ENCODE data around the gene RAG1. TPM values are rescaled to one million over a fixed set of nuclear protein-coding genes. Genes with fewer than 3 reads are reported as not detected.

Gene RAG1
- total and polyA plus RNA-seq, 9 of the 15 experiments (the other 6 are each of a cell fraction or from before 2014, with no cell fraction given) = 0.49 to 2.5 (median 1.7) TPM

GRCh38 chr11:36620246-36620645, 52.4 kb downstream of the RAG1 start:
- in situ Hi-C loops (cut with MboI) = no loop called here
- Histone ChIP-seq H3K9me1 (ENCODE audit: control insufficient read depth, insufficient read depth, low read length) (no peaks in the 10 kb centered on the region), H2AFZ (ENCODE audit: low read depth, low read length) (no peak overlapping the region), H3K27me3 (ENCODE audit: control insufficient read depth in 2 of 2, insufficient read depth in 2 of 2, low read length in 2 of 2) (no peaks in the 10 kb centered on the region), H3K4me2 (ENCODE audit: insufficient read depth, low read length) (no peak overlapping the region), H3K36me3 (ENCODE audit: control insufficient read depth, insufficient read depth, low read length) (no peaks in the 10 kb centered on the region), H3K27ac (ENCODE audit: extremely low read depth, low read depth, low read length) (no peak overlapping the region), H3K9me3 (replicated peaks; ENCODE audit: control insufficient read depth, insufficient read depth, low read depth, low read length) (no peaks in the 10 kb centered on the region), H3K4me1 (replicated peaks in 1 of 2; ENCODE audit: control insufficient read depth in 2 of 2, insufficient read depth in 2 of 2, low read length in 2 of 2) (peaks cover 0 to 17% of the 10 kb centered on the region in 2 experiments; a peak in 2 of 5 replicates), H4K20me1 (replicated peaks; ENCODE audit: control insufficient read depth, insufficient read depth, low read length) (no peaks in the 10 kb centered on the region), H3K4me3 (no peak overlapping the region), H3K79me2 (ENCODE audit: control insufficient read depth, insufficient read depth, low read length) (no peaks in the 10 kb centered on the region), H3K9ac (ENCODE audit: insufficient read depth in 1 of 2, low read depth in 2 of 2, low read length in 2 of 2) (no peak overlapping the region)
- CTCF ChIA-PET (ENCODE audit: low intra/inter-chr PET ratio) = interaction anchor here (5.1 kb wide), 1 partner anchor 54 kb away, joined by 60 read pairs; the partner anchor contains the start of gene RAG1
- ATAC-seq (no peak), FAIRE-seq (no peak), DNase-seq (ENCODE audit: extremely low read depth in 1 of 4, low spot score in 3 of 4) (no peak)
- POLR2A ChIA-PET = no interaction called here
- TF ChIP-seq PRPF4 (IDR thresholded peaks at IDR 0.05; ENCODE audit: insufficient read depth, low read depth, low read length, poor library complexity, severe bottlenecking) (no peak), KDM2B (CRISPR knock-in tag; IDR thresholded peaks at IDR 0.05) (no peak), MCM2 (IDR thresholded peaks at IDR 0.05; ENCODE audit: low read depth) (no peak), ATF6 (CRISPR knock-in tag; IDR thresholded peaks at IDR 0.05) (no peak), ZC3H8 (IDR thresholded peaks at IDR 0.05) (no peak), FOXP1 (CRISPR knock-in tag; IDR thresholded peaks at IDR 0.05) (no peak), PTTG1 (tag; IDR thresholded peaks at IDR 0.05; ENCODE audit: low read depth) (no peak), FOXM1 (IDR thresholded peaks at IDR 0.05; ENCODE audit: low read depth) (no peak), FOXM1 (CRISPR knock-in tag; IDR thresholded peaks at IDR 0.05; ENCODE audit: low read depth) (no peak), HMBOX1 (IDR thresholded peaks at IDR 0.05) (no peak), ZNF79 (CRISPR knock-in tag; IDR thresholded peaks at IDR 0.05; ENCODE audit: low read depth) (no peak), SIN3B (IDR thresholded peaks at IDR 0.05; ENCODE audit: low read depth) (no peak)
- intact Hi-C loops (cut with micrococcal nuclease) = loop anchor here (5.0 to 10.0 kb wide), 3 partner anchors 115 to 328 kb away; no protein-coding TSS in a partner anchor
- BruUV-seq (replicated peaks) = no TSS peak

Measured in K562 (cell line).